Loucy (cell line): Measurements from ENCODE around the gene FAM81A.

Experiments used
- H2AFZ ChIP-seq: fragments of 200-600 bp; sonication (generic); 2 replicates; pipeline ENCODE4 v1.6.0; 2016; ENCODE audit warnings: antibody characterized with exemption, mild to moderate bottlenecking, low read length, moderate library complexity
- H3F3A ChIP-seq: fragments of 200-600 bp; 2 replicates; pipeline ENCODE4 v1.6.0; 2016; ENCODE audit warnings: antibody characterized with exemption, low read depth, mild to moderate bottlenecking
- H3K27me3 ChIP-seq: fragments of 200-600 bp; sonication (generic); 2 replicates; pipeline ENCODE4 v1.6.1; 2014; ENCODE audit warnings: low read length, mild to moderate bottlenecking; ENCODE audit not compliant: insufficient read depth, poor library complexity, severe bottlenecking
- H3K36me3 ChIP-seq: fragments of 200-600 bp; sonication (generic); 2 replicates; pipeline ENCODE4 v1.6.1; 2016; ENCODE audit warnings: low read length; ENCODE audit not compliant: insufficient read depth
- H3K4me1 ChIP-seq: fragments of 200-600 bp; sonication (generic); 2 replicates; pipeline ENCODE4 v1.5.1; 2014; ENCODE audit warnings: low read length, mild to moderate bottlenecking; ENCODE audit not compliant: insufficient read depth, poor library complexity, severe bottlenecking
- H3K4me2 ChIP-seq: fragments of 200-600 bp; sonication (generic); 2 replicates; pipeline ENCODE4 v1.6.0; 2014; ENCODE audit warnings: antibody characterized with exemption, low read length, low read depth, mild to moderate bottlenecking; ENCODE audit not compliant: poor library complexity, severe bottlenecking
- H3K4me3 ChIP-seq: fragments of 200-600 bp; sonication (generic); 2 replicates; pipeline ENCODE4 v1.5.1; 2014; ENCODE audit warnings: low read length, mild to moderate bottlenecking, mixed read lengths; ENCODE audit not compliant: poor library complexity, severe bottlenecking
- H3K79me2 ChIP-seq: fragments of 200-600 bp; sonication (generic); 2 replicates; pipeline ENCODE4 v1.6.1; 2014; ENCODE audit warnings: low read length; ENCODE audit not compliant: insufficient read depth
- H3K9ac ChIP-seq: fragments of 200-600 bp; sonication (generic); 2 replicates; pipeline ENCODE4 v1.6.0; 2014; ENCODE audit warnings: mild to moderate bottlenecking, low read depth, low read length, moderate library complexity; ENCODE audit not compliant: poor library complexity, severe bottlenecking
- H3K9me2 ChIP-seq: fragments of 200-600 bp; sonication (generic); replicated peaks from 2 replicates; pipeline ENCODE4 v1.6.1; 2016; ENCODE audit warnings: low read depth, low read length, mixed read lengths
- H3K9me3 ChIP-seq: fragments of 200-600 bp; sonication (generic); 2 replicates; pipeline ENCODE4 v1.6.1; 2014; ENCODE audit warnings: mild to moderate bottlenecking, antibody characterized with exemption, low read length, low read depth; ENCODE audit not compliant: insufficient read depth
- H4K20me1 ChIP-seq: fragments of 200-600 bp; sonication (generic); 2 replicates; pipeline ENCODE4 v1.6.0; 2014; ENCODE audit warnings: antibody characterized with exemption, low read length, mild to moderate bottlenecking; ENCODE audit not compliant: insufficient read depth, poor library complexity, severe bottlenecking
- EZH2phosphoT487 ChIP-seq: fragments of 200-600 bp; IDR thresholded peaks from 2 replicates; pipeline ENCODE4 v1.6.1; 2018; ENCODE audit warnings: antibody characterized with exemption, mild to moderate bottlenecking, moderate library complexity, borderline replicate concordance
- TF ChIP-seq, protein P1 (sequence below): fragments of 200-600 bp; sonication (generic); conservative IDR thresholded peaks from 2 replicates; pipeline ENCODE4 v1.5.1; 2014; ENCODE audit warnings: mild to moderate bottlenecking, antibody characterized with exemption, low read length

FAM81A gene

DNA sequence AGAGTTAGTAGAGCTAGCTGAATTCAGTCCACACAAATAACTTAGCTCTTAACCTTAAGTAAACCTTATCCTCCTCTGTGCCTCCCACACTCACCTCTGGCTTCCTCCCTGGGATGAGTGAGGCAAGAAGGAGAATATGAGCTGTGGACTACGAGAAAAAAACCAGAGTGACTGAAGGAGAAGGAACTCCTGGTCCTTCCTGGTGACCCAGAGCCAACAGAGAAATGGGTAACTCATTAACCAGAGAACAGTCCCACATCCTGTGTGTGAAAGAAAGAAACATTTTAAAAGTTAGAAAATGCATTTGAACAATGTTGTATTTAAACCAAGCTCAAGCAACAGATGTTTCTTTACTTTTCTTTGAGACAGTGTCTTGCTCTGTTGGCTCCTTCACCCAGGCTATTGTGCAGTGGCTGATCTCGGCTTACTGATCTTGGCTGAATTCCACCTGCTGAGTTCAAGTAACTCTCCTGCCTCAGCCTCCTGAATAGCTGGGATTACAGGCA is 27.5 kb upstream of the FAM81A start:
- TF ChIP-seq, protein P1, sequence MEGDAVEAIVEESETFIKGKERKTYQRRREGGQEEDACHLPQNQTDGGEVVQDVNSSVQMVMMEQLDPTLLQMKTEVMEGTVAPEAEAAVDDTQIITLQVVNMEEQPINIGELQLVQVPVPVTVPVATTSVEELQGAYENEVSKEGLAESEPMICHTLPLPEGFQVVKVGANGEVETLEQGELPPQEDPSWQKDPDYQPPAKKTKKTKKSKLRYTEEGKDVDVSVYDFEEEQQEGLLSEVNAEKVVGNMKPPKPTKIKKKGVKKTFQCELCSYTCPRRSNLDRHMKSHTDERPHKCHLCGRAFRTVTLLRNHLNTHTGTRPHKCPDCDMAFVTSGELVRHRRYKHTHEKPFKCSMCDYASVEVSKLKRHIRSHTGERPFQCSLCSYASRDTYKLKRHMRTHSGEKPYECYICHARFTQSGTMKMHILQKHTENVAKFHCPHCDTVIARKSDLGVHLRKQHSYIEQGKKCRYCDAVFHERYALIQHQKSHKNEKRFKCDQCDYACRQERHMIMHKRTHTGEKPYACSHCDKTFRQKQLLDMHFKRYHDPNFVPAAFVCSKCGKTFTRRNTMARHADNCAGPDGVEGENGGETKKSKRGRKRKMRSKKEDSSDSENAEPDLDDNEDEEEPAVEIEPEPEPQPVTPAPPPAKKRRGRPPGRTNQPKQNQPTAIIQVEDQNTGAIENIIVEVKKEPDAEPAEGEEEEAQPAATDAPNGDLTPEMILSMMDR, result no peak
- no peak for TF ChIP-seq EZH2phosphoT487
- H3K36me3 ChIP-seq, result no peaks in the 10 kb centered on the region
- no peak overlapping the region for H3K4me2 ChIP-seq
- H3F3A ChIP-seq, result no peaks in the 10 kb centered on the region
- no peaks in the 10 kb centered on the region for H3K9me2 ChIP-seq
- no peak overlapping the region for H2AFZ ChIP-seq
- peaks cover 14% of the 10 kb centered on the region for H3K4me1 ChIP-seq
- H3K4me3 ChIP-seq, result no peak overlapping the region
- H3K9me3 ChIP-seq, result no peaks in the 10 kb centered on the region
- H4K20me1 ChIP-seq, result no peaks in the 10 kb centered on the region
- H3K79me2 ChIP-seq, result no peaks in the 10 kb centered on the region
- H3K27me3 ChIP-seq, result no peaks in the 10 kb centered on the region
- H3K9ac ChIP-seq, result no peak overlapping the region

DNA sequence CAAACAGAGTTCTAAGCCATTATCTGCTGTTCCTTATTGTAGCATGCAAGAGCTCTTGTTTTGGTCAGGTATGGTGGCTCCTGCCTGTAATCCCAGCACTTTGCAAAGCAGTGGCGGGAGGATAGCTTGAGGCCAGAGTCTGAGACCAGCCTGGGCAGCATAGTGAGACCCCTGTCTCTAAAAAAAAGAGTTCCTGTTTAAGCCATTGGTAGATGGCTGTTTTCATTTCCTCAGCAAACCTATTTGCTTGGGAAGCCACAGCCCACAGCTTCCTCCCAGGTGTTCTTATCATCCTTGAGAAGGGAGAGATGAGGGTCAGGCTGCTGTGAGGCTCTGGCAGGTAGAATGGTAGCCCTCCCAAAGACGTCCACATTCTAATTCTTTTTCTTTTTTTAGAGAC is 24.4 kb upstream of the FAM81A start:
- Histone ChIP-seq H3K36me3 (no peaks in the 10 kb centered on the region), H2AFZ (no peak overlapping the region), H3K79me2 (no peaks in the 10 kb centered on the region), H3K27me3 (no peaks in the 10 kb centered on the region), H3K9me2 (no peaks in the 10 kb centered on the region), H3F3A (no peaks in the 10 kb centered on the region), H3K4me1 (peaks cover 14% of the 10 kb centered on the region), H3K9me3 (no peaks in the 10 kb centered on the region), H3K9ac (no peak overlapping the region), H3K4me2 (peak overlapping the region; percentile 60), H4K20me1 (no peaks in the 10 kb centered on the region), H3K4me3 (no peak overlapping the region)
- no peak for TF ChIP-seq EZH2phosphoT487
- TF ChIP-seq, protein P1, result no peak

DNA sequence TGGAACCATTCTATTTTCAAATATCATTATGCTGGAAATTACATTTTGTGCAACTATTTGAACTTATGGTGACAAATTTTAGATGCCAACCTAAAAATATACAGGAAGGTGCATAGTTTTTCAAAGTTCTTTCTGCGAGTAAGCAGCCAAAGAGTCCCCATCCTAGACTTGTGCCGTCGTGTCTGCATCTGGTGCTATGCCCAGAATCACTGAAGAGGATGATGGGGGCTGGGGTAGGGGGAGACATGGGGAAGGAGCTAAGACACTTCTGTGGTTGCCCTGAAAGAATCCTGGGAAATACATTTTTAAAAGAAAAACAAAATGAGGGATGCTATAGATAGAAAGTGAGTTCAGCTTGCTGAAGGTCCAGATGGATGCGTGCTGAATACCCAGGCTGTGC is 21.2 kb upstream of the FAM81A start:
- Histone ChIP-seq H3K4me2 (no peak overlapping the region), H3K9ac (no peak overlapping the region), H3K4me3 (no peak overlapping the region), H3K79me2 (no peaks in the 10 kb centered on the region), H3F3A (no peaks in the 10 kb centered on the region), H3K4me1 (peaks cover 14% of the 10 kb centered on the region), H3K9me3 (no peaks in the 10 kb centered on the region), H4K20me1 (no peaks in the 10 kb centered on the region), H2AFZ (no peak overlapping the region), H3K36me3 (no peaks in the 10 kb centered on the region), H3K27me3 (no peaks in the 10 kb centered on the region), H3K9me2 (no peaks in the 10 kb centered on the region)
- TF ChIP-seq, protein P1, result no peak
- TF ChIP-seq EZH2phosphoT487, result no peak
